HTERT RPE-1 (cell line): ENCODE measurements around the gene CHST13.

ENCODE experiments used
- in situ Hi-C: fragments of 300-500 bp; cut with MboI; formaldehyde crosslinking; loops from 4 replicates; pipeline ENCODE4 v1.14.3; 2020; ENCODE audit warnings: low sequenced_read_pairs

The CHST13 gene

DNA sequence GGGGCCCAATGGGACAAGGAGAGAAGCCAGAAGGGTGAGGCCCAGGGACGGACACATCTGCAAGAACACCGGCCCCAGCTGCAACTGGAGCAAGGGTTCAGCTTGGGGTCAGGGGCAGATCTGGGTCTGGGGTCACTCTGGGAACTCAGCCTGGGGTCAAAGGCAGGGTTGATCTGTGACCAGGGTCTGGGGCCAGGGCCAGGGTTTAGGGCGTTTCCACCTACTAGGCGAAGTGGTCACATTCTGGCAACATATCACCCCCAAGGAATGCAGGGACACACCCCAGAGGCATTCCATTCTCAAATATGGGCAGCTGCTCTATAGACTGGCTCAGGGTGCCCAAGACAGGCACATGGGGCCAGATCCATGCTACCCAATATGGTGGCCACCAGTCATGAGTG, 15.4 kb upstream of the CHST13 start:
- in situ Hi-C loops: no loop called here

DNA sequence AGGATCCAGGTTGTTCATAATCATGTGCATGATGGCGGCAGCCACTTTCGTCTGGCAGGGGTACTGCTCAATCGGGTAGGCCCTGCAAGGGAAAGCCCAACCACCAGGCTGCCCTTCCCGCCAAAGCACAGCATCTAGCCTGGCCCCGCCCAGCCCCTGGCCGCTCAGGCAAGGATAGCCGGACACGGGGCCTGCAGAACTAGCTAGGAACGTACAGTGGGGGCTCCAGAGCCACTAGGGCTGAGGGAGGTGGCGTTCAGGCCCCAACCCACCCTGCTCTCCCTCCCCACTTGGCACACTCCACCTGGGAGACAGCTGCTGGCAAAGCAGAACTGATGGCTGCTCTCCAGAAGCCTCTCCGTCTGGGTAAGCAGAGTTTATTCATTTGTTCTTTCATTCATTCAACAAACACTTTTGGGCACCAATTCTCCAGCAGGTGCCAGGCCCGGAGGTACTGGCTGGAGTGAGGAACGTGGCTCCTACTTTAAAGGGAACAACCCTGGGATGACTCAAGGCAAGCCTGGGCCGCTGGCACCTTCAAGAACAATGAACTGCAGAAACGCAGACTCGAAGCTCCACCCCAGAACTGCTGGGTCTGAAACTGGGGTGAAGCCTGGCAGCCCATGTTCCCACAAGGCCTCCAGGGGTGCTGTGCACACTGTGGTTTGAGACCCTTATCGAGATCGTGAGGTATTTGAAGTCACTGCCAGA, 14.2 kb upstream of the CHST13 start:
- in situ Hi-C loops: no loop called here

DNA sequence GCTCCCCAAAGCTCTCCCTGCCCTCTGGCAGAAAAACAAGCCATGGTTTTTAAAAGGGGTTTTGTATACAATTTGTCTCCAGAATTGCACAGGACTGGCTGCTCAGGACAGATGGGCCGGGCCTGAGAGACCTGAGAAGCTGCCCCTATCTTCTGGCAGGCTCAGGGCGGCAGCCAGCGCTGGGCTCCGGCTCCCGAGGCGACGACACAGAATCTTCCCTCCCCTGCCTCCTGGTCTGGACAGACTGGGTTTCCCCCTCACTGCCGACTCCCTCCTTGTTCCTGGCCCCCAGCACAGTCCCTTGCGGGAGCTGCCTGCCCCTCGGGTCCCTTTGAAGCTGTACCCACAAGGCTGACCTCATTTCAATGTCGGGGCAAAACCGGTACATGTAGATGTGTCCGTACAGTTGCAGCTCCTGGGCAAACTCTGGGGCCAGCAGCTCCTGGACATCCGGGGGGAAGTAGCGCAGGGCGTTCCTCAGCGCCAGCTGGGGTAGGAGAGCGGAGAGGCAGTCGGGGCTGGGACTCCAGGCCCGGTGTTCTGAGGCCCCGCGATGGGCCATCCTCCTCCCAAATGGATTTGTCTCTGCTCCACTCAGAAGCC, 13.5 kb upstream of the CHST13 start:
- in situ Hi-C loops: no loop called here

- in situ Hi-C loops: no loop called here
These were observed 12.7 kb upstream of the CHST13 start for GRCh38 chr3:126511291-126511690.

DNA sequence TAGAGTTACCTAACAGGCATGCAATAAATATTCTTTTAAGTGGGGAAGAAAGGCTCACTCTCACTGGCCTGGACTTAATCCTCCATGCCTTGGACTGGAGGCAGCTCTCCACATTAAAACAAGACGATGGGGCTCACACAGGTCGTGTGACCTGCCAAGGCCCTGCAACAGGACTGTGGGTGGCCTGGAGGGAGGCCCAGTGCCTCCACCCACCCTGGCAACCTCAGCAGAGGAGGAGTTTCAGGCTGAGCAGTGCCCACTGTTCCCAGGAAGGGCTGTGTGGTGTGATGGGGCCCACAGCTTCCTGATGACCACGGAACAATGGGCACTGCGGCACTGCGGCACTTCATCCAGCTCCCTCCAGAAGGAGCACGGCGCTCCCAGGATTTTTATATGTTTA, 11.9 kb upstream of the CHST13 start:
- in situ Hi-C loops: no loop called here

GRCh38 chr3:126512916-126513650, 10.9 kb upstream of the CHST13 start:
- in situ Hi-C loops: no loop called here

DNA sequence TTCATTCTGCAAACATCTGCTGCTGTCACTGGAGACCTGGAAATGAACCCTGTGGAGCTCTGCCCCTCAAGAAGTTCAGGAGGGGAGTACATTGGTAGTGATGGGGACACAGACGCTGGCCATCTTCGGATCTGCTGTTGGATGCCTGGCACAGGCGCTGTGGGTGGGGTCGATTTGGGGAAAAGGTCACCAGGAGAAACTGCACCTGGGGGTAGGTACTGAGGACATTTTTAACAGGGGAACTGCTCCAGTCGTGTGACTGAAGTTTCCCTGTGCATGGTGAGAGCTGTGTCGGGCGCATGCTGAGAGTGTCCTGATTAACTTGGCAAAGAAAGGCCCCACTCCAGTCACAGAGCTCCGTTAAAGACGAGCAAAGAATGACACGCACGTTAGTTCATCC, 9.8 kb upstream of the CHST13 start:
- in situ Hi-C loops: no loop called here

- in situ Hi-C loops: no loop called here
These were observed 8.8 kb upstream of the CHST13 start for GRCh38 chr3:126515066-126515706.

DNA sequence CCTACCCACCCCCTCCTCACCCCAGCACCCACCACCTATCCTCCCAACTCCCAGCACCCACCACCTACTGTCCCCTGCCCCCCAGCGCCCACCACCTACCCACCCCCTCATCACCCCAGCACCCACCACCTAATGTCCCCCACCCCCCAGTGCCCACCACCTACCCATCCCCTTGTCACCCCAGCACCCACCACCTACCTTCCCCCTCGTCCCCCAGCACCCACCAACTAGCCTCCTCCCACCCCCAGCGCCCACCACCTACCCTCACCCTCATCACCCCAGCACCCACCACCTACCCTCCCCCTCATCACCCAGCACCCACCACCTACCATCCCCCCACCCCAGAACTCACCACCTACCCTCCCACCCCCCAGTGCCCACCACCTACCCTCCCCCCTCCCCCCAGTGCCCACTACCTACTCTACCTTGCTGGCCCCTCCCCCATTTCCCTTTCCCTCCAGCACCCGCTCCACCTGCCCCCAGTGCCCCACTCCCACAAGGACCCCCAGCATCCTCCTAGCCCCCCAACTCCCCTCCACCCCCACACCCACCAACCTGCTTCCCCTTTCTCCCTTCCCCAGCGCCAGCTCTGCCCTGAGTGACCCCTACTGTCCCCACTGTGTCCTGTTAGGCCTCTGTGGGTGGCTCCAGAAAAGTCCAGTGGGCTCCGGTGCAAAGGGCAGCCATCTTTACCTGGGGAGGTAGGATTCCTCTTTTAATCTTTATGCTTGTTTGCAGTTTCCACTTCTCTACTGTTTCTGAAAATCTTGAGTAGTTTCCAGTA, 7.6 kb upstream of the CHST13 start:
- in situ Hi-C loops: no loop called here

DNA sequence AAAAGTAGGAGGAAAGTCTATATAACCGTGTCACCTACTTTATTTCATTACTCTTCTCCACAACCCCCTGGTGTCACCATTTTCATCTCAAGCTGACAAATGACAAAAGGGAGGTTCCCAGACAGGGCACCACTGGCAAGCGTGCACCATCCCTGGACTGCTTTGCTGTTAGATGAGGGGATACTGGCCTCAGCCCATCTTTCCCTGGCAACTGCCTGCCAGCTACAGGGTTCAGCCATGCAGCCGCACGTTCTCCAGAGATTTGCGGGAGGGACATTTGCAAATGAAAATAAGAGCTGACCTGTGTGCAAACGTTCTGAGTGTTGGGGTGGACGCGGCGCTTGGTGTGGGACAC, 7.0 kb upstream of the CHST13 start:
- in situ Hi-C loops: no loop called here

- in situ Hi-C loops: no loop called here
These were observed 6.5 kb upstream of the CHST13 start, which contains the start of gene UROC1 for GRCh38 chr3:126517291-126517951. UROC1 (minus strand) TSS chr3:126517773; CDS start chr3:126517719, 54 bp downstream.

DNA sequence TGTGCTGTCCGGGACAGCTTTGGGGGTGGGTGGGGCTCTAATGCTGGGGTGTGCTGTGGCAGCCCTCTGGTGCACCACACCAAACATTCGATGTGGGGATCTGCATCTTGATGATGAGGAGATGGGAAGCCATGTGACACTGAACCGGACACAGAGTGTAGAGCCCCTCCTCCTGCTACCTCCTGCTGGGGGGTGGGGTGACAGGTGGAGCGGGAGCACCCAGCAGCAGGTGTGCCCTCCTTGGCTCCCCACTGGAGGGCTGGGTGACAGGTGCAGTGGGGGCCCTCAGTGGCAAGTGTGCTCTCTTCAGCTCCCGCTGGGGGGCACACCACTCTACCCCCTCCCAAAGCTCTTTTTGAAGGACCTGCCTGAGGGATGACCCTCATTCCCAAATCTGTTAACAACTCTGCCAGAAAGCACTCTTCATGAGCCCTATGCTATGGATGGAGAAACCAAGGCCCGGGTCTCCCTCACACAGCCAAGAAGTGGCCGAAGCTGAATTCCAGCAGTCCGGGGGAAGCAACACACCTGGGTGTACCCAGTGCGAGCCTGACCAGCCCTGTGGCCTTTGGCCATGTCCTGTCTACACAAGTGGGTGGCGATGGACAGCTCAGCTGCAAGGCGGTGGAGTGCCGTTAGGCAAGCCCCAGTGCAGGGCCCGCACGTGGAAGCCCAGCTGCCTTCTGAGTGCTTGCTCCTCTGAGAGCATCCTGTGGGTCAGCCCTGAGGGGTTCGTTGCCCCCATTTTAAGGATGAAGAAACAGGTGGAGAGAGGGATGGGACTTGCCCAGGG, 5.8 kb upstream of the CHST13 start:
- in situ Hi-C loops: no loop called here

- in situ Hi-C loops: no loop called here
These were observed 5.2 kb upstream of the CHST13 start for GRCh38 chr3:126518779-126519177.

- in situ Hi-C loops: no loop called here
These were observed 4.2 kb upstream of the CHST13 start for GRCh38 chr3:126519506-126520455.

DNA sequence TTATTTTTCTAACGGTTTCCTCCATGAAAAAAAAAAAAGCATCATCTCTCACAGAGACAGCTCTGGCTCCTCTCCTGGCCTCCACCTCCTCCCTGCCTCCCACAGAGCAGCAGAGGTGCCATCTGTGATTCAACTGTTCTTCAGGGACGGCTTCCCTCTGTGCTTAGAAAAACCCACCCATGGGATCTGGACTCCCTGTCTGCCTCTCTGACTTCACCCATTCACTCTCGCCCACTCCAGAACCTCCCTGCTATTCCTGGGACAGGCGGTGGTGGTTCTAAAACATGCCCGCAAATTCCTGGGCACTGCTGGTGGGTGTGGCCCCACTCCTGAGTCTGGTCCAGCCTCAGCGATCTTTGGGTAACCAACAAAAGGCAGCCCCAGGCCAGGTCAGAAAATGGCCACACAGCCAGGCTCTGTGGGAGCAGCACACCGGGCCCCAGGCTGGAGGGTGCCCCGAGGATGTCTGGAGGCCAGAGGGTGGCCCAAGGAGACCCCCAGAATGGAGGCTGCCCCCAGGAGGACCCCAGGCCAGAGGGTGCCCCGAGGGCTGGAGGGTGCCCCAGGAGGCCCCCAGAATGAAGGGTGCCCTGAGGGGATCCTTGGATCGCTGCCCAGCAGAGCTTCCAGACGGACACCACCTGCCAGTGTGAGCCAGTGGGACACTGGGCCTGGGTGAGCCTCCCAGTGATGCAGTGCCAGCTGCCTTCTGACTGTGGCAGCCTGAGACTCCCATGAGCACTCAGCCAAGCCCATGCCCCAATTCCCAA, 2.6 kb upstream of the CHST13 start:
- in situ Hi-C loops: no loop called here

DNA sequence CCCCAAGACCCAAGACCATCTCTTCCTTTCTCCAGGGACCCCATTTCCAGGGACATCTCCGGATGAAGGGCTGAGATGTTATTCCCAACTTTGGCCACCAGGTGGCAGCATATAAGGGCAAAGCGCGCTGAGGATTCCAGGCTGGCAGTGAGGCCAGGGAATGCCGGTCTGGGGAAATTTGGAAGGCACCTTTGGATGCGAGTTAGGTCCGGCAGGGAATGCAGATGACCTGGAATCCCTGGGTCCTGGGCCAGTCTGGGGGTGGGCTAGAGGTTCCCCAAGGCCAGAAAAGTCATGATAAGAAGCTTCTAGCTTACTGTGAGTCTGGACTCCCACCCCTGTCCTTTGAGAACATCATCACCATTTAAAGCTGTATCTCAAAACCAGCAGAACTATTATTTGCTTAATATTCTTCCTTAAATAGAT, 1.6 kb upstream of the CHST13 start:
- in situ Hi-C loops: no loop called here

GRCh38 chr3:126524429-126524988, 554 bp downstream of the CHST13 start:
- in situ Hi-C loops: no loop called here
